HepG2 (cell line): ENCODE data around the gene IRF6. TPM values are rescaled to one million over a fixed set of nuclear protein-coding genes. Genes with fewer than 3 reads are reported as not detected.

ENCODE experiments used
- ATAC-seq: fragments of 200-7000 bp; cut with Tn5 transposase; 3 replicates; pipeline ENCODE4 v1.9.1; 2020; ENCODE audit warnings: mild to moderate bottlenecking, moderate library complexity
- BruUV-seq: library from RNA; stranded (reverse); fragments of 400-500 nt; replicated peaks from 2 replicates; lab custom pipeline; 2021; lab: Mats Ljungman, UMichigan
- CTCF ChIA-PET: fragments of 300-600 bp; formaldehyde crosslinking; extraction: SDS; loops from one replicate; lab custom pipeline; 2021; ENCODE audit warnings: low total read pairs, inconsistent platforms, low intra/inter-chr PET ratio; lab: Yijun Ruan, JAX
- POLR2A ChIA-PET: fragments of 350-600 bp; sonication (Branson Sonifier 250); formaldehyde crosslinking; loops from one replicate; lab custom pipeline; 2020; ENCODE audit warnings: antibody characterized with exemption, inconsistent platforms; lab: Yijun Ruan, JAX
- DNase-seq: peaks from one replicate; pipeline ENCODE4 v3.0.0-alpha.2; 2015; ENCODE audit warnings: low spot score
- FAIRE-seq: peaks from 3 replicates; lab custom pipeline; 2011; peaks lifted over from hg19 to GRCh38; lab: Jason Lieb, UNC
- H2AFZ ChIP-seq: one replicate; pipeline ENCODE4 v1.6.1; 2011; ENCODE audit warnings: low read length, inconsistent platforms
- H3K27ac ChIP-seq: fragments of 300-600 bp; 3 replicates; pipeline ENCODE4 v1.8.0; 2011; ENCODE audit warnings: mixed run types, mild to moderate bottlenecking, mixed read lengths, low read length, inconsistent platforms; ENCODE audit not compliant: insufficient read depth; ENCODE audit errors: extremely low read length
- H3K27me3 ChIP-seq, 2 experiments: fragments of 200-600 bp in 1 of 2; 2 replicates in 1 of 2; 3 replicates in 1 of 2; pipeline versions ENCODE4 v1.6.0 to v1.8.0; 2011; ENCODE audit warnings: low read length in 2 of 2, mild to moderate bottlenecking in 2 of 2, moderate library complexity in 2 of 2, inconsistent platforms in 1 of 2; ENCODE audit not compliant: insufficient read depth in 2 of 2, control insufficient read depth in 1 of 2
- H3K36me3 ChIP-seq, 2 experiments: fragments of 200-600 bp in 1 of 2; replicated peaks in 1 of 2; 2 replicates in 1 of 2; 3 replicates in 1 of 2; pipeline versions ENCODE4 v1.5.1 to v1.8.0; 2011; ENCODE audit warnings: low read length in 2 of 2, inconsistent platforms in 1 of 2; ENCODE audit not compliant: insufficient read depth in 2 of 2, control insufficient read depth in 1 of 2
- H3K4me1 ChIP-seq: 2 replicates; pipeline ENCODE4 v1.5.1; 2012; ENCODE audit warnings: low read length, inconsistent platforms; ENCODE audit not compliant: insufficient read depth
- H3K4me2 ChIP-seq: 2 replicates; pipeline ENCODE4 v1.6.0; 2011; ENCODE audit warnings: low read depth, low read length, inconsistent platforms
- H3K4me3 ChIP-seq, 3 experiments: fragments of 200-600 bp in 1 of 3; sonication (generic), shearing (Covaris generic) in 1 of 3; replicated peaks in 1 of 3; 2 replicates each; pipeline ENCODE4 v1.5.1; 2011 to 2016; ENCODE audit warnings: low read length in 3 of 3, inconsistent platforms in 2 of 3, low read depth in 2 of 3, mild to moderate bottlenecking in 2 of 3, control low read depth in 1 of 3, mixed read lengths in 1 of 3; ENCODE audit not compliant: insufficient read depth in 1 of 3
- H3K79me2 ChIP-seq: one replicate; pipeline ENCODE4 v1.6.1; 2011; ENCODE audit warnings: low read length, inconsistent platforms; ENCODE audit not compliant: insufficient read depth
- H3K9ac ChIP-seq: 2 replicates; pipeline ENCODE4 v1.6.0; 2011; ENCODE audit warnings: mild to moderate bottlenecking, low read depth, low read length, inconsistent platforms; ENCODE audit not compliant: insufficient read depth
- H3K9me3 ChIP-seq: 2 replicates; pipeline ENCODE4 v1.5.1; 2012; ENCODE audit warnings: mild to moderate bottlenecking, low read length
- H4K20me1 ChIP-seq: 2 replicates; pipeline ENCODE4 v1.6.0; 2011; ENCODE audit warnings: inconsistent platforms, mild to moderate bottlenecking, low read length, moderate library complexity; ENCODE audit not compliant: insufficient read depth
- ISL2 ChIP-seq: sonication (generic); formaldehyde crosslinking; IDR thresholded peaks from 2 replicates; pipeline ENCODE4 v1.5.0; 2020; ENCODE audit warnings: missing genetic modification reagents
- MYPOP ChIP-seq: sonication (generic); formaldehyde crosslinking; IDR thresholded peaks from 2 replicates; pipeline ENCODE4 v1.8.1; 2023; ENCODE audit warnings: mild to moderate bottlenecking, moderate library complexity, missing genetic modification reagents
- PTBP1 ChIP-seq: fragments of 200-400 bp; formaldehyde crosslinking; IDR thresholded peaks from 2 replicates; pipeline ENCODE4 v1.6.1; 2018; ENCODE audit warnings: low read length, low read depth; ENCODE audit not compliant: poor library complexity, severe bottlenecking
- RFX5 ChIP-seq: IDR thresholded peaks from 2 replicates; pipeline ENCODE4 v1.6.1; 2011; ENCODE audit warnings: low read depth, low read length, improper control_type of control experiment
- ZBTB10 ChIP-seq: sonication (generic); formaldehyde crosslinking; IDR thresholded peaks from 2 replicates; pipeline ENCODE4 v1.4.0; 2020; ENCODE audit warnings: missing genetic modification reagents, borderline replicate concordance
- ZBTB20 ChIP-seq: sonication (generic); formaldehyde crosslinking; IDR thresholded peaks from 2 replicates; pipeline ENCODE4 v1.8.1; 2023; ENCODE audit warnings: missing genetic modification reagents, low read depth, mild to moderate bottlenecking, borderline replicate concordance
- ZBTB26 ChIP-seq: IDR thresholded peaks from 2 replicates; pipeline ENCODE4 v1.6.1; 2016; ENCODE audit warnings: missing compliant biosample characterization, missing genetic modification reagents, borderline replicate concordance
- ZKSCAN5 ChIP-seq: sonication (generic); formaldehyde crosslinking; IDR thresholded peaks from 2 replicates; pipeline ENCODE4 v1.5.1; 2020; ENCODE audit warnings: mild to moderate bottlenecking, missing genetic modification reagents
- ZNF101 ChIP-seq: sonication (generic); formaldehyde crosslinking; IDR thresholded peaks from 2 replicates; pipeline ENCODE4 v1.4.0; 2020; ENCODE audit warnings: mild to moderate bottlenecking, low read depth, missing genetic modification reagents, borderline replicate concordance
- ZNF160 ChIP-seq: sonication (generic); formaldehyde crosslinking; IDR thresholded peaks from 2 replicates; pipeline ENCODE4 v1.8.0; 2022; ENCODE audit warnings: mild to moderate bottlenecking, inconsistent platforms, missing genetic modification reagents
- WGBS: methylation state at CpG from one replicate; pipeline ENCODE4 v1.1.6; 2017; ENCODE audit warnings: low lambda C conversion rate; 5-methylcytosine and 5-hydroxymethylcytosine counted together
- in situ Hi-C: cut with HindIII; loops from 2 replicates; pipeline ENCODE4 v1.10.0; 2017; ENCODE audit warnings: low pct_unique_long_range_greater_than_20kb; ENCODE audit not compliant: extremely low pct_ligation_motif_present
- intact Hi-C: fragments of 100-400 bp; cut with micrococcal nuclease; formaldehyde crosslinking; loops from one replicate; pipeline ENCODE4 v1.10.0; 2022; ENCODE audit not compliant: unreplicated experiment
- polyA plus RNA-seq, 8 experiments: library from polyadenylated mRNA; depleted of rRNA in 3 of 8; stranded (reverse) in 7 of 8; unstranded in 1 of 8; fragments of >200 nt; fragmentation: Illumina TruSeq in 4 of 8; extraction: Trizol in 4 of 8; gene quantifications; 2 replicates each; pipeline versions ENCODE4 v1.2.1 to v1.2.3, GENCODE V29; 2011 to 2016; ENCODE audit warnings: low read depth in 4 of 8, missing spikeins in 1 of 8, mixed read lengths in 1 of 8; ENCODE audit not compliant: insufficient read depth in 1 of 8
- total RNA-seq, 5 experiments: library from RNA; depleted of rRNA; stranded (reverse); fragments of >200 nt; fragmentation: Illumina TruSeq; extraction: Trizol; gene quantifications; 2 replicates each; pipeline ENCODE4 v1.2.3, GENCODE V29; 2016; ENCODE audit warnings: low read depth in 1 of 5
- TF ChIP-seq, protein P1 (sequence below): sonication (generic); formaldehyde crosslinking; conservative IDR thresholded peaks from 2 replicates; pipeline ENCODE4 v1.4.0; 2020; ENCODE audit warnings: missing genetic modification reagents

IRF6 gene
- total and polyA plus RNA-seq, 2 of the 13 experiments (the other 11 are each of a cell fraction or from before 2014, with no cell fraction given): 0.02 TPM; not detected in 1

- Histone ChIP-seq H3K4me2 (no peak overlapping the region), H3K27me3 (peaks cover 1 to 6% of the 10 kb centered on the region in 2 experiments; a peak in 2 of 5 replicates), H3K4me3 (no peak overlapping the region), H3K27ac (no peak overlapping the region), H4K20me1 (no peaks in the 10 kb centered on the region), H3K9ac (no peak overlapping the region), H3K9me3 (peaks cover 8% of the 10 kb centered on the region; the same call in 1 of the 2 replicates), H3K79me2 (no peaks in the 10 kb centered on the region), H2AFZ (no peak overlapping the region), H3K36me3 (no peaks in the 10 kb centered on the region), H3K4me1 (no peaks in the 10 kb centered on the region)
- no TSS peak for BruUV-seq
- intact Hi-C loops (no loop called here), in situ Hi-C loops (no loop called here)
- CTCF ChIA-PET: no interaction called here
- no peak for TF ChIP-seq ISL2 (CRISPR knock-in tag)
- TF ChIP-seq, protein P1, sequence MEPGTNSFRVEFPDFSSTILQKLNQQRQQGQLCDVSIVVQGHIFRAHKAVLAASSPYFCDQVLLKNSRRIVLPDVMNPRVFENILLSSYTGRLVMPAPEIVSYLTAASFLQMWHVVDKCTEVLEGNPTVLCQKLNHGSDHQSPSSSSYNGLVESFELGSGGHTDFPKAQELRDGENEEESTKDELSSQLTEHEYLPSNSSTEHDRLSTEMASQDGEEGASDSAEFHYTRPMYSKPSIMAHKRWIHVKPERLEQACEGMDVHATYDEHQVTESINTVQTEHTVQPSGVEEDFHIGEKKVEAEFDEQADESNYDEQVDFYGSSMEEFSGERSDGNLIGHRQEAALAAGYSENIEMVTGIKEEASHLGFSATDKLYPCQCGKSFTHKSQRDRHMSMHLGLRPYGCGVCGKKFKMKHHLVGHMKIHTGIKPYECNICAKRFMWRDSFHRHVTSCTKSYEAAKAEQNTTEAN: no peak
- TF ChIP-seq RFX5: no peak
- no peak for TF ChIP-seq PTBP1
- TF ChIP-seq ZBTB20 (CRISPR knock-in tag): no peak
- TF ChIP-seq ZNF101 (CRISPR knock-in tag): no peak
- TF ChIP-seq ZNF160 (CRISPR knock-in tag): no peak
- TF ChIP-seq ZBTB26 (CRISPR knock-in tag): no peak
- TF ChIP-seq ZBTB10: no peak
- TF ChIP-seq MYPOP (CRISPR knock-in tag): no peak
- TF ChIP-seq ZKSCAN5: no peak
- FAIRE-seq (no peak), DNase-seq (no peak), ATAC-seq (no peak)
- POLR2A ChIA-PET: no interaction called here
- 32% methylated on average over 6 of the region's 6 CpGs for WGBS
These were observed 33.8 kb downstream of the IRF6 start for GRCh38 chr1:209772126-209772525.
